Smooth muscle cell (in vitro differentiated cells): ENCODE measurements around the gene KIRREL1. TPM values are rescaled to one million over a fixed set of nuclear protein-coding genes. Genes with fewer than 3 reads are reported as not detected.

Experiments
- DNase-seq: peaks from one replicate; lab custom pipeline; 2025; ENCODE audit not compliant: unreplicated experiment; lab: John Stamatoyannopoulos, UW
- H2AFZ ChIP-seq: fragments of 200-600 bp; sonication (generic); 2 replicates; pipeline ENCODE4 v1.6.0; 2016; ENCODE audit warnings: antibody characterized with exemption, low read depth, mild to moderate bottlenecking
- H3F3A ChIP-seq: fragments of 200-600 bp; sonication (generic); 2 replicates; pipeline ENCODE4 v1.6.0; 2017; ENCODE audit warnings: antibody characterized with exemption, low read depth
- H3K27ac ChIP-seq: fragments of 200-600 bp; sonication (generic); 2 replicates; pipeline ENCODE4 v1.5.1; 2016; ENCODE audit warnings: low read depth, mild to moderate bottlenecking
- H3K27me3 ChIP-seq: fragments of 200-600 bp; sonication (generic); 2 replicates; pipeline ENCODE4 v1.6.1; 2016; ENCODE audit warnings: low read depth, mild to moderate bottlenecking
- H3K36me3 ChIP-seq: fragments of 200-600 bp; sonication (generic); 2 replicates; pipeline ENCODE4 v1.5.1; 2016; ENCODE audit warnings: low read depth
- H3K4me1 ChIP-seq: fragments of 200-600 bp; sonication (generic); 2 replicates; pipeline ENCODE4 v1.5.1; 2016; ENCODE audit warnings: low read depth
- H3K4me2 ChIP-seq: fragments of 200-600 bp; sonication (generic); 2 replicates; pipeline ENCODE4 v1.6.0; 2016; ENCODE audit warnings: mild to moderate bottlenecking
- H3K4me3 ChIP-seq: fragments of 200-600 bp; sonication (generic); 2 replicates; pipeline ENCODE4 v1.5.1; 2016; ENCODE audit warnings: mild to moderate bottlenecking
- H3K79me2 ChIP-seq: fragments of 200-600 bp; sonication (generic); 2 replicates; pipeline ENCODE4 v1.6.0; 2016; ENCODE audit warnings: low read depth, mild to moderate bottlenecking
- H3K9ac ChIP-seq: fragments of 200-600 bp; sonication (generic); 2 replicates; pipeline ENCODE4 v1.6.0; 2016; ENCODE audit warnings: low read depth
- H3K9me3 ChIP-seq: fragments of 200-600 bp; sonication (generic); replicated peaks from 2 replicates; pipeline ENCODE4 v1.5.1; 2016; ENCODE audit warnings: low read depth
- H4K20me1 ChIP-seq: fragments of 200-600 bp; sonication (generic); 2 replicates; pipeline ENCODE4 v1.6.0; 2016; ENCODE audit warnings: low read depth
- WGBS: methylation state at CpG from one replicate; pipeline ENCODE4 v1.1.7; 2016; ENCODE audit warnings: low lambda C conversion rate; 5-methylcytosine and 5-hydroxymethylcytosine counted together
- polyA plus RNA-seq: library from polyadenylated mRNA; unstranded; fragments of >200 nt; fragmentation: Nextera tagmentation; extraction: Ambion mirVana; gene quantifications from 2 replicates; pipeline ENCODE4 v1.2.1, GENCODE V29; 2016
- total RNA-seq: library from RNA; depleted of rRNA; stranded (reverse); fragments of >200 nt; gene quantifications from 2 replicates; pipeline ENCODE4 v1.2.3, GENCODE V29; 2014
- TF ChIP-seq, protein P1 (sequence below): fragments of 200-600 bp; sonication (generic); IDR thresholded peaks from 2 replicates; pipeline ENCODE4 v1.5.1; 2017; ENCODE audit warnings: borderline replicate concordance, mild to moderate bottlenecking, antibody characterized with exemption; ENCODE audit not compliant: insufficient read depth, poor library complexity, severe bottlenecking

KIRREL1 gene
- total and polyA plus RNA-seq, 2 experiments from 2014 or later, result 40.9 to 58.4 TPM

GRCh38 chr1:158028969-158029368 lies 35.5 kb downstream of the KIRREL1 start:
- DNase-seq, result no peak
- WGBS, result 36% methylated on average over 4 of the region's 4 CpGs
- no peak overlapping the region for H3K4me2 ChIP-seq

DNA sequence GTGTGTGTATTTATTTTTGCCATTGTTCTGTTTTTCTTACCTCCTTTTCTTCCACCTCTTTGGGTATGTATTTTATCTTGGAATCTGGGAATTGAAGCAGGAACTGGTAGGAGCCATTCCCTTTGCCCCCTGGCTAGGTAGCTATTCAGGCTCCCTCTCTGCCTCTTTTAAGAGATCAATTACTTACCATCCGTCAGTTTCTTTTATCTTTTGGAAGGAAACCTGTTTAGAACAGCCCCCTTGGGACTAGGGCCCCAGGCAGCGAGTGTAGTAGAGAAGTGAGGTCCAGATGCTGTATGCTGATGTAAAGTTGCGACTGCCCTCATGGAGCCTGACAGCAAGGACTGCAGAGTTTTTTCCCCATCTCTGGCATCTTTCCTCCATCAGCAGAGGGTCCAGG lies 41.6 kb downstream of the KIRREL1 start:
- H3K4me2 ChIP-seq, result no peak overlapping the region
- DNase-seq, result no peak
- 65% methylated on average over 3 of the region's 3 CpGs for WGBS
- TF ChIP-seq, protein P1, sequence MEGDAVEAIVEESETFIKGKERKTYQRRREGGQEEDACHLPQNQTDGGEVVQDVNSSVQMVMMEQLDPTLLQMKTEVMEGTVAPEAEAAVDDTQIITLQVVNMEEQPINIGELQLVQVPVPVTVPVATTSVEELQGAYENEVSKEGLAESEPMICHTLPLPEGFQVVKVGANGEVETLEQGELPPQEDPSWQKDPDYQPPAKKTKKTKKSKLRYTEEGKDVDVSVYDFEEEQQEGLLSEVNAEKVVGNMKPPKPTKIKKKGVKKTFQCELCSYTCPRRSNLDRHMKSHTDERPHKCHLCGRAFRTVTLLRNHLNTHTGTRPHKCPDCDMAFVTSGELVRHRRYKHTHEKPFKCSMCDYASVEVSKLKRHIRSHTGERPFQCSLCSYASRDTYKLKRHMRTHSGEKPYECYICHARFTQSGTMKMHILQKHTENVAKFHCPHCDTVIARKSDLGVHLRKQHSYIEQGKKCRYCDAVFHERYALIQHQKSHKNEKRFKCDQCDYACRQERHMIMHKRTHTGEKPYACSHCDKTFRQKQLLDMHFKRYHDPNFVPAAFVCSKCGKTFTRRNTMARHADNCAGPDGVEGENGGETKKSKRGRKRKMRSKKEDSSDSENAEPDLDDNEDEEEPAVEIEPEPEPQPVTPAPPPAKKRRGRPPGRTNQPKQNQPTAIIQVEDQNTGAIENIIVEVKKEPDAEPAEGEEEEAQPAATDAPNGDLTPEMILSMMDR, result no peak
- H3K4me3 ChIP-seq, result no peak overlapping the region
- no peak overlapping the region for H2AFZ ChIP-seq
- H3K9me3 ChIP-seq, result no peaks in the 10 kb centered on the region
- no peaks in the 10 kb centered on the region for H3K27me3 ChIP-seq
- H4K20me1 ChIP-seq, result peaks cover 97% of the 10 kb centered on the region
- no peaks in the 10 kb centered on the region for H3K36me3 ChIP-seq
- H3K9ac ChIP-seq, result no peak overlapping the region
- peaks cover 17% of the 10 kb centered on the region for H3K4me1 ChIP-seq
- H3K27ac ChIP-seq, result no peak overlapping the region
- H3F3A ChIP-seq, result no peaks in the 10 kb centered on the region
- H3K79me2 ChIP-seq, result peaks cover 85% of the 10 kb centered on the region

More at GRCh38 chr1:158028969-158029368, 35.5 kb downstream of the KIRREL1 start:
- no peaks in the 10 kb centered on the region for H3K27me3 ChIP-seq
- no peak overlapping the region for H3K4me3 ChIP-seq
- peaks cover 87% of the 10 kb centered on the region for H3K79me2 ChIP-seq
- peaks cover 5% of the 10 kb centered on the region for H3F3A ChIP-seq
- H3K4me1 ChIP-seq, result peaks cover 24% of the 10 kb centered on the region
- no peak overlapping the region for H3K9ac ChIP-seq
- no peak overlapping the region for H3K27ac ChIP-seq
- H3K36me3 ChIP-seq, result no peaks in the 10 kb centered on the region
- TF ChIP-seq, protein P1, result no peak
- no peaks in the 10 kb centered on the region for H3K9me3 ChIP-seq
- no peak overlapping the region for H2AFZ ChIP-seq
- peaks cover 79% of the 10 kb centered on the region for H4K20me1 ChIP-seq

DNA sequence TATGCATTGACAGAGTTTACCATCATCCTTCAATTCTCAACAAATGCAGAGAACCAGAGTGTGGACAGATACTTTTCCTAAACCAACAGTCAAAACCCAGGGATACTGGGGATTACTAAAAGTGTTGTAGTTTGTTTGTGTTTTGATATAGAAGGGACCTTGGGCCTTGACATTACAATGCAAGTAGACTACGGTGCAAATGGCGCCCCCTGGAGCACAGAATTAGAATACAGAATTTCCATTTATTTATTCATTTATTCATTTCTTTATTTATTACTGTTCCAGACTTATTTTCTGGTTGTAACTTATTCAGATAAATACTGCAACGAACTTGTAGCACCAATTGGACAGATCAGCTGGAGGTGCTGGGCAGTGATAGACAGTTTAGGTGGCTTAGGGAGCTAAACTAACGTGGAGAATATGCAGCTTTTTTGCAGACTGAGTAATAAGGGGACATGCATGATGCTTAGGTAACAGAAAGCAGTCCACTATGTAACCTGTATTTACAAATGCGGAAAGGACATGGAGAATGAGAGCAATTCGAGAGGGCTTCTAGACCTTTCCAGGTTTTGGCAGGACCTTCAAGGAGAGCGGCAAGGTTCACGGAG lies 42.6 kb downstream of the KIRREL1 start:
- TF ChIP-seq, protein P1, result peak; percentile 92
- H3K4me2 ChIP-seq, result no peak overlapping the region
- H3K36me3 ChIP-seq, result no peaks in the 10 kb centered on the region
- no peak overlapping the region for H3K9ac ChIP-seq
- no peak overlapping the region for H2AFZ ChIP-seq
- no peaks in the 10 kb centered on the region for H3K27me3 ChIP-seq
- 60% methylated on average over 8 of the region's 8 CpGs for WGBS
- no peaks in the 10 kb centered on the region for H3K9me3 ChIP-seq
- peaks cover 17% of the 10 kb centered on the region for H3K4me1 ChIP-seq
- DNase-seq, result no peak
- H3F3A ChIP-seq, result no peaks in the 10 kb centered on the region
- peaks cover 85% of the 10 kb centered on the region for H3K79me2 ChIP-seq
- H3K27ac ChIP-seq, result no peak overlapping the region
- H4K20me1 ChIP-seq, result peaks cover 98% of the 10 kb centered on the region
- no peak overlapping the region for H3K4me3 ChIP-seq
